ENCODE data around the gene BOK.

The BOK gene

GRCh38 chr2:241553512-241553830 is 5.1 kb upstream of the BOK start:
- no peak for TF ChIP-seq CTCF (IDR thresholded peaks at IDR 0.05; ENCODE audit: insufficient read depth, low read length, poor library complexity, severe bottlenecking)
- Histone ChIP-seq H3K4me3 (replicated peaks; ENCODE audit: low read depth, low read length) (no peak overlapping the region), H3K36me3 (ENCODE audit: control insufficient read depth, insufficient read depth, low read length) (no peaks in the 10 kb centered on the region), H3K27me3 (replicated peaks; ENCODE audit: control insufficient read depth, insufficient read depth, low read length) (no peaks in the 10 kb centered on the region; the same call in none of the 2 replicates)
- no peak for DNase-seq (ENCODE audit: extremely low read depth, insufficient read length)

- Histone ChIP-seq H3K27me3 (replicated peaks; ENCODE audit: control insufficient read depth, insufficient read depth, low read length) (no peaks in the 10 kb centered on the region; the same call in none of the 2 replicates), H3K4me3 (replicated peaks; ENCODE audit: low read depth, low read length) (no peak overlapping the region), H3K36me3 (ENCODE audit: control insufficient read depth, insufficient read depth, low read length) (no peaks in the 10 kb centered on the region)
- no peak for DNase-seq (ENCODE audit: extremely low read depth, insufficient read length)
- no peak for TF ChIP-seq CTCF (IDR thresholded peaks at IDR 0.05; ENCODE audit: insufficient read depth, low read length, poor library complexity, severe bottlenecking)
Measured at GRCh38 chr2:241553981-241554380, 4.6 kb upstream of the BOK start.

GRCh38 chr2:241554610-241555322 is 3.8 kb upstream of the BOK start:
- Histone ChIP-seq H3K36me3 (ENCODE audit: control insufficient read depth, insufficient read depth, low read length) (no peaks in the 10 kb centered on the region), H3K4me3 (replicated peaks; ENCODE audit: low read depth, low read length) (no peak overlapping the region), H3K27me3 (replicated peaks; ENCODE audit: control insufficient read depth, insufficient read depth, low read length) (no peaks in the 10 kb centered on the region; the same call in none of the 2 replicates)
- DNase-seq (ENCODE audit: extremely low read depth, insufficient read length) = no peak
- TF ChIP-seq CTCF (IDR thresholded peaks at IDR 0.05; ENCODE audit: insufficient read depth, low read length, poor library complexity, severe bottlenecking) = no peak

GRCh38 chr2:241555711-241556110 is 2.8 kb upstream of the BOK start:
- Histone ChIP-seq H3K36me3 (ENCODE audit: control insufficient read depth, insufficient read depth, low read length) (no peaks in the 10 kb centered on the region), H3K27me3 (replicated peaks; ENCODE audit: control insufficient read depth, insufficient read depth, low read length) (no peaks in the 10 kb centered on the region; the same call in none of the 2 replicates), H3K4me3 (replicated peaks; ENCODE audit: low read depth, low read length) (no peak overlapping the region)
- no peak for TF ChIP-seq CTCF (IDR thresholded peaks at IDR 0.05; ENCODE audit: insufficient read depth, low read length, poor library complexity, severe bottlenecking)
- no peak for DNase-seq (ENCODE audit: extremely low read depth, insufficient read length)

GRCh38 chr2:241556746-241557145 is 1.8 kb upstream of the BOK start:
- H3K27me3 ChIP-seq (replicated peaks; ENCODE audit: control insufficient read depth, insufficient read depth, low read length) = no peaks in the 10 kb centered on the region; the same call in none of the 2 replicates
- TF ChIP-seq CTCF (IDR thresholded peaks at IDR 0.05; ENCODE audit: insufficient read depth, low read length, poor library complexity, severe bottlenecking) = no peak
- no peaks in the 10 kb centered on the region for H3K36me3 ChIP-seq (ENCODE audit: control insufficient read depth, insufficient read depth, low read length)
- H3K4me3 ChIP-seq (replicated peaks; ENCODE audit: low read depth, low read length) = no peak overlapping the region
- no peak for DNase-seq (ENCODE audit: extremely low read depth, insufficient read length)
